Measurements from ENCODE around the gene WBP1.

WBP1 gene

DNA sequence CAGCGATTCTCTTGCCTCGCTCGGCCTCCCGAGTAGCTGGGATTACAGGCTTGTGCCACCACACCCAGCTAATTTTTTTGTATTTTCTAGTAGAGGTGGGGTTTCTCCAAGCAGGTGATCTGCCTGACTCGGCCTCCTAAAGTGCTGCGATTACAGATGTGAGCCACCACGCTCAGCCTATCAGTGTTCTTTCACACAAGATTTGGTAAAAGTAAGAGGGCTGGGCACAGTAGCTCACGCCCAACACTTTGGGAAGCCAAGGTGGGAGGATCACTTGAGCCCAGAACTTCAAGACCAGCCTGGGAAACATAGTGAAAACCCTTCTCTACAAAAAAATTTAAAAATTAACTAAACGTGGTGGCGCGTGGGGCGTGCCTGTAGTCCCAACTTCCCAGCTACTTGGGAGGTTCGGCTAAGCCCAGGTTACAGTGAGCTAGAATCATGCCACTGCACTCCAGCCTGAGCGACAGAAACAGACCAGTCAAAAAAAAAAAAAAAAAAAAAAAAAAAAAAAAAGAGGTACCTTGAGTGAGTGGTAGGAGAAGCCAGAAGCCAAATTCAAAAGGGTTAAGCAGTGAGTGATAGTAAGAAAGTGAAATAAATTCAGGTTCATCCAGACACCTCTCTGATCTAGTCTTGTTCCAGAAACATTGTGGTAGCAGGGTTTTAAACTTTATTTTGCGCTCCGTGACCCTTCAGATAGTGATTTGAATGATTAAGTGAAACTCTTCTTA is 13.3 kb downstream of the WBP1 start:
- Histone ChIP-seq H3K18ac (ENCODE audit: low read length) (no peak overlapping the region), H2BK12ac (ENCODE audit: low read length) (no peak overlapping the region), H3K23ac (ENCODE audit: low read depth, low read length, poor library complexity) (peak overlapping the region; percentile 96), H3K36me3 (replicated peaks in 1 of 2; ENCODE audit: control insufficient read depth in 2 of 2, insufficient read depth in 2 of 2, low read length in 2 of 2) (peaks cover 15 to 31% of the 10 kb centered on the region in 2 donors), H3K27me3 (ENCODE audit: control insufficient read depth in 3 of 3, insufficient read depth in 3 of 3, low read depth in 1 of 3, low read length in 3 of 3) (no peaks in the 10 kb centered on the region), H3K27ac (replicated peaks; ENCODE audit: low read length) (peak overlapping the region; percentile 87), H3K79me1 (ENCODE audit: low read depth, low read length) (no peaks in the 10 kb centered on the region), H2BK15ac (ENCODE audit: low read length) (no peak overlapping the region), H3K4ac (ENCODE audit: low read length) (no peak overlapping the region), H2BK5ac (ENCODE audit: low read length) (no peak overlapping the region), H3K9me3 (replicated peaks in 1 of 2; ENCODE audit: control insufficient read depth in 2 of 2, insufficient read depth in 1 of 2, low read depth in 1 of 2, low read length in 2 of 2) (no peaks in the 10 kb centered on the region), H3K4me3 (ENCODE audit: low read length in 2 of 2) (peak overlapping the region; percentile 74 to 89), H2BK120ac (ENCODE audit: low read depth, low read length) (no peak overlapping the region), H4K8ac (ENCODE audit: low read depth, low read length) (no peak overlapping the region), H2AFZ (ENCODE audit: low read length) (peak overlapping the region; percentile 83), H4K91ac (ENCODE audit: low read depth, low read length, poor library complexity) (no peak overlapping the region), H3K4me1 (ENCODE audit: control insufficient read depth in 2 of 2, insufficient read depth in 1 of 2, low read depth in 1 of 2, low read length in 2 of 2) (peaks cover 6 to 11% of the 10 kb centered on the region in 2 donors), H3K14ac (ENCODE audit: low read length) (no peak overlapping the region), H2AK5ac (ENCODE audit: low read depth, low read length) (no peak overlapping the region), H3K4me2 (ENCODE audit: insufficient read depth, low read length, poor library complexity, severe bottlenecking) (peak overlapping the region; percentile 87), H3K9ac (ENCODE audit: low read depth, low read length, poor library complexity) (peak overlapping the region; percentile 91)
- no peak for DNase-seq (ENCODE audit: low spot score)
- no CpG with 5 or more reads among the region's 16 CpGs for WGBS, 2 donors (ENCODE audit: extremely low coverage in 2 of 2, insufficient read length in 2 of 2, insufficient replicate concordance in 1 of 2)

DNA sequence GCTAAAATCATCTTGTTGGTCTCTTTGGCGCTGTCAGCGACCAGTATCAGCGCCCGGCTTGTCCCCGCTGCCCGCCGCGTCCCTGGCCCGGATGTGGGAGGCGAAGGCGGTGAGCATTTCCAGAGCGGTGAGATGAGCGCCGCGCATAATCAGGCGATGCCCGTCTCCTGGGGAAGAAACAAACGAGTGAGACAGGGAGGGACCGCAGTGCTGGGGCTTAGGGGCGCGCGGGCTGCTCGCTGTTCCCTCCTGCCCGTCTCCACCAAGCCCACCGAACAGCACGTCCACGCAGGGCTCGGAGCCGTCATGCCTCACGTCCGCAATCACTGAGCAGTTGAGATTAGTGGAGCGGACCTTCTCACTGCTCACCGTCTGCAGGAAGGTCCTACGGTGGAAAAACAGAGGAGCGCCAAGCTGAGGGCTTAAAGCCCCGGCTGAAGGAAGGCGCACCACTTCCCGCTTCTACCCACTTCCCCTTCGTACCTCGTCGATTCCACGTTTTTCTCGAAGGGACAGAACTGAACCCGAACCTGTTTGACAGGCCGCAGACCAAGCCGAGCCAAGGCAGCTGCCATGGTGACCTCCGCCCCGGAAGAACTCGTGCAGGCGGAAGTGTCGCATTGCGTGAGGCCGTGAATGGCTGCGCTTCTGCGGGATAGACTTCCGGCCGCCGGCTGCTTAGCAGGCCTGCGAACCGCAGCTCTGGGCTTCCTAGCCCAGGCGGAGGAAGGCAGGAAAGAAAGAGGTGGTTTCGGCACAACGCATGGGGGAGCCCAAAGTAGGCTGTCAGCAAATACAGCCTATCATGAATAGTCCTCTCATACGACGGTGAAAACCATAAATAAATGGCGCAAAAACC is 14.1 kb downstream of the WBP1 start, which contains the start of gene MRPL53:
MRPL53 (minus strand) TSS at position 595 of the 859 bp plus-strand sequence; CDS start at position 575, 20 bp downstream.
- peak; percentile 89 for DNase-seq (ENCODE audit: low spot score)
- peak within 1 kb of the TSS; percentile 96 for H3K23ac ChIP-seq (ENCODE audit: low read depth, low read length, poor library complexity)

DNA sequence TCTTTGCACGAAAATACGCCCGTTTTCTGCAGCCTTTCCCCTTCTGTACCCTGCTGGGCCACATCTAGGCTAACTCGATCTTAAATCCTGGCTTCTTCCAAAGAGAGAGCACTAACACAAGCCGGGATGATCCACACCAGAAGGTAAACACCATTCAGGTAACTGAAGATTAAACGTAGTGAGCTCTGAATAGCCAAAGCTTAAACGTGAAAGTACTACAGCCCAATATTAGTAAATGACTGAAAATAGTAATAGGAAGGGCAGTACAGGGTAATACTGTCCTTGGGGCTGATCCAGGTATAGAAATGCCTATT is 14.7 kb downstream of the WBP1 start:
- peak overlapping the region; percentile 74 to 89 for H3K4me3 ChIP-seq (ENCODE audit: low read length in 2 of 2)
- no peak overlapping the region for H2AK5ac ChIP-seq (ENCODE audit: low read depth, low read length)
- H3K9me3 ChIP-seq (replicated peaks in 1 of 2; ENCODE audit: control insufficient read depth in 2 of 2, insufficient read depth in 1 of 2, low read depth in 1 of 2, low read length in 2 of 2), result no peaks in the 10 kb centered on the region
- H3K4ac ChIP-seq (ENCODE audit: low read length), result no peak overlapping the region
- H3K18ac ChIP-seq (ENCODE audit: low read length), result peak overlapping the region; percentile 63
- no CpG with 5 or more reads among the region's 7 CpGs for WGBS, 2 donors (ENCODE audit: extremely low coverage in 2 of 2, insufficient read length in 2 of 2, insufficient replicate concordance in 1 of 2)
- no peak overlapping the region for H2BK5ac ChIP-seq (ENCODE audit: low read length)
- peak overlapping the region; percentile 87 for H3K27ac ChIP-seq (replicated peaks; ENCODE audit: low read length)
- no peak overlapping the region for H2BK120ac ChIP-seq (ENCODE audit: low read depth, low read length)
- no peak overlapping the region for H3K23ac ChIP-seq (ENCODE audit: low read depth, low read length, poor library complexity)
- peaks cover 24 to 44% of the 10 kb centered on the region in 2 donors for H3K36me3 ChIP-seq (replicated peaks in 1 of 2; ENCODE audit: control insufficient read depth in 2 of 2, insufficient read depth in 2 of 2, low read length in 2 of 2)
- DNase-seq (ENCODE audit: low spot score), result no peak
- H2BK12ac ChIP-seq (ENCODE audit: low read length), result no peak overlapping the region
- no peak overlapping the region for H2BK15ac ChIP-seq (ENCODE audit: low read length)
- H3K14ac ChIP-seq (ENCODE audit: low read length), result no peak overlapping the region
- peak overlapping the region; percentile 83 for H2AFZ ChIP-seq (ENCODE audit: low read length)
- peak overlapping the region; percentile 81 for H3K9ac ChIP-seq (ENCODE audit: low read depth, low read length, poor library complexity)
- no peaks in the 10 kb centered on the region for H3K79me1 ChIP-seq (ENCODE audit: low read depth, low read length)
- peaks cover 6 to 11% of the 10 kb centered on the region in 2 donors for H3K4me1 ChIP-seq (ENCODE audit: control insufficient read depth in 2 of 2, insufficient read depth in 1 of 2, low read depth in 1 of 2, low read length in 2 of 2)
- H3K27me3 ChIP-seq (ENCODE audit: control insufficient read depth in 3 of 3, insufficient read depth in 3 of 3, low read depth in 1 of 3, low read length in 3 of 3), result no peaks in the 10 kb centered on the region
- peak overlapping the region; percentile 87 for H3K4me2 ChIP-seq (ENCODE audit: insufficient read depth, low read length, poor library complexity, severe bottlenecking)
- H4K8ac ChIP-seq (ENCODE audit: low read depth, low read length), result peak overlapping the region; percentile 58
- H4K91ac ChIP-seq (ENCODE audit: low read depth, low read length, poor library complexity), result no peak overlapping the region

More for the DNA sequence above, 14.1 kb downstream of the WBP1 start, which contains the start of gene MRPL53:
- H3K14ac ChIP-seq (ENCODE audit: low read length), result peak within 1 kb of the TSS; percentile 5
- H4K91ac ChIP-seq (ENCODE audit: low read depth, low read length, poor library complexity), result no peak within 1 kb of the TSS
- WGBS, 2 donors (ENCODE audit: extremely low coverage in 2 of 2, insufficient read length in 2 of 2, insufficient replicate concordance in 1 of 2), result no CpG with 5 or more reads among the region's 66 CpGs
- no peak within 1 kb of the TSS for H3K4ac ChIP-seq (ENCODE audit: low read length)
- peaks cover 20 to 39% of the 10 kb centered on the region in 2 donors for H3K36me3 ChIP-seq (replicated peaks in 1 of 2; ENCODE audit: control insufficient read depth in 2 of 2, insufficient read depth in 2 of 2, low read length in 2 of 2)
- H3K4me2 ChIP-seq (ENCODE audit: insufficient read depth, low read length, poor library complexity, severe bottlenecking), result peak within 1 kb of the TSS; percentile 87
- peak within 1 kb of the TSS; percentile 23 for H2AK5ac ChIP-seq (ENCODE audit: low read depth, low read length)
- no peak within 1 kb of the TSS for H2BK15ac ChIP-seq (ENCODE audit: low read length)
- H3K4me3 ChIP-seq (ENCODE audit: low read length in 2 of 2), result peak within 1 kb of the TSS; percentile 74 to 89
- peaks cover 6 to 11% of the 10 kb centered on the region in 2 donors for H3K4me1 ChIP-seq (ENCODE audit: control insufficient read depth in 2 of 2, insufficient read depth in 1 of 2, low read depth in 1 of 2, low read length in 2 of 2)
- no peaks in the 10 kb centered on the region for H3K27me3 ChIP-seq (ENCODE audit: control insufficient read depth in 3 of 3, insufficient read depth in 3 of 3, low read depth in 1 of 3, low read length in 3 of 3)
- H2BK120ac ChIP-seq (ENCODE audit: low read depth, low read length), result peak within 1 kb of the TSS; percentile 42
- peak within 1 kb of the TSS; percentile 58 for H4K8ac ChIP-seq (ENCODE audit: low read depth, low read length)
- no peaks in the 10 kb centered on the region for H3K9me3 ChIP-seq (replicated peaks in 1 of 2; ENCODE audit: control insufficient read depth in 2 of 2, insufficient read depth in 1 of 2, low read depth in 1 of 2, low read length in 2 of 2)
- H3K9ac ChIP-seq (ENCODE audit: low read depth, low read length, poor library complexity), result peak within 1 kb of the TSS; percentile 91
- H2BK5ac ChIP-seq (ENCODE audit: low read length), result no peak within 1 kb of the TSS
- peak within 1 kb of the TSS; percentile 78 for H3K18ac ChIP-seq (ENCODE audit: low read length)
- peak within 1 kb of the TSS; percentile 83 for H2AFZ ChIP-seq (ENCODE audit: low read length)
- H3K27ac ChIP-seq (replicated peaks; ENCODE audit: low read length), result peak within 1 kb of the TSS; percentile 87
- H3K79me1 ChIP-seq (ENCODE audit: low read depth, low read length), result no peaks in the 10 kb centered on the region
- H2BK12ac ChIP-seq (ENCODE audit: low read length), result no peak within 1 kb of the TSS

DNA sequence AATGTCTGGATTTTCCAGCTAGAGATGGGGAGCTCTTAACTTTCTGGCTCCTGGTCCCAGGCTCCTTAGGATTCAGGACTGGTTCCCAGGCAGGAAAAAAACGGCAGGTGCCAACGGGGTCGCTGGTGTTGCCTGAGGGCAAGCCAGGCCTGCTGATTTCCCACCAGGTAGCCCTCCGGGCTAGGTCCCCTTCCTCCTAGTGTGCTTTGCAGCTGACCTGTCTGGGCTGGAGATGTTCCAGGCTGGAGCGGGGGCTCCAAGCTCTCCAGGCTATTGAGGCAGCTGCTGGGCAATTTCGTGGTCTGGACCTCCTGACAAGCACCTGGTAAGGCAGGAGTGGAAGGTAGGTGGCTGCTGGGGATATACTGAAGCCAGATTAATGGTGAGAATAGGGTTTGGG is 16.2 kb downstream of the WBP1 start:
- no peak overlapping the region for H3K4me3 ChIP-seq (ENCODE audit: low read length in 2 of 2)
- no peak overlapping the region for H3K27ac ChIP-seq (replicated peaks; ENCODE audit: low read length)
- H3K23ac ChIP-seq (ENCODE audit: low read depth, low read length, poor library complexity), result no peak overlapping the region
- H3K4ac ChIP-seq (ENCODE audit: low read length), result no peak overlapping the region
- no peak overlapping the region for H2BK120ac ChIP-seq (ENCODE audit: low read depth, low read length)
- H2BK15ac ChIP-seq (ENCODE audit: low read length), result no peak overlapping the region
- H3K4me1 ChIP-seq (ENCODE audit: control insufficient read depth in 2 of 2, insufficient read depth in 1 of 2, low read depth in 1 of 2, low read length in 2 of 2), result peaks cover 6 to 11% of the 10 kb centered on the region in 2 donors
- peaks cover 24 to 49% of the 10 kb centered on the region in 2 donors for H3K36me3 ChIP-seq (replicated peaks in 1 of 2; ENCODE audit: control insufficient read depth in 2 of 2, insufficient read depth in 2 of 2, low read length in 2 of 2)
- H3K9ac ChIP-seq (ENCODE audit: low read depth, low read length, poor library complexity), result no peak overlapping the region
- no CpG with 5 or more reads among the region's 6 CpGs for WGBS, 2 donors (ENCODE audit: extremely low coverage in 2 of 2, insufficient read length in 2 of 2, insufficient replicate concordance in 1 of 2)
- H2AK5ac ChIP-seq (ENCODE audit: low read depth, low read length), result no peak overlapping the region
- no peak overlapping the region for H3K18ac ChIP-seq (ENCODE audit: low read length)
- no peak overlapping the region for H2BK5ac ChIP-seq (ENCODE audit: low read length)
- H2BK12ac ChIP-seq (ENCODE audit: low read length), result no peak overlapping the region
- H2AFZ ChIP-seq (ENCODE audit: low read length), result no peak overlapping the region
- DNase-seq (ENCODE audit: low spot score), result no peak
- H3K27me3 ChIP-seq (ENCODE audit: control insufficient read depth in 3 of 3, insufficient read depth in 3 of 3, low read depth in 1 of 3, low read length in 3 of 3), result no peaks in the 10 kb centered on the region
- no peaks in the 10 kb centered on the region for H3K79me1 ChIP-seq (ENCODE audit: low read depth, low read length)
- H3K4me2 ChIP-seq (ENCODE audit: insufficient read depth, low read length, poor library complexity, severe bottlenecking), result no peak overlapping the region
- H3K9me3 ChIP-seq (replicated peaks in 1 of 2; ENCODE audit: control insufficient read depth in 2 of 2, insufficient read depth in 1 of 2, low read depth in 1 of 2, low read length in 2 of 2), result no peaks in the 10 kb centered on the region
- no peak overlapping the region for H3K14ac ChIP-seq (ENCODE audit: low read length)
- no peak overlapping the region for H4K91ac ChIP-seq (ENCODE audit: low read depth, low read length, poor library complexity)
- no peak overlapping the region for H4K8ac ChIP-seq (ENCODE audit: low read depth, low read length)
